A673 (cell line): Measurements from ENCODE around the gene ARHGEF1. TPM values are rescaled to one million over a fixed set of nuclear protein-coding genes. Genes with fewer than 3 reads are reported as not detected.
A peak's percentile ranks its signal among the peaks of the same experiment; 100 is the strongest.

Experiments used
- BruUV-seq: library from RNA; stranded (reverse); fragments of 400-500 nt; replicated peaks from 2 replicates; lab custom pipeline; 2021; lab: Mats Ljungman, UMichigan
- CTCF ChIA-PET: fragments of 300-600 bp; sonication (Branson Sonifier 250); formaldehyde crosslinking; loops from one replicate; lab custom pipeline; 2022; ENCODE audit warnings: antibody characterized with exemption; lab: Charles Lee
- POLR2A ChIA-PET: fragments of 300-600 bp; sonication (Branson Sonifier 250); formaldehyde crosslinking; loops from one replicate; lab custom pipeline; 2022; ENCODE audit warnings: antibody characterized with exemption; ENCODE audit not compliant: low non-redundant PET; lab: Charles Lee
- DNase-seq: peaks from one replicate; pipeline ENCODE4 v3.0.0-alpha.2; 2015; ENCODE audit warnings: low spot score
- H3K27ac ChIP-seq: fragments of 200-600 bp; sonication (generic); 2 replicates; pipeline ENCODE4 v1.5.1; 2016; ENCODE audit warnings: mixed run types, low read depth, mild to moderate bottlenecking, mixed read lengths, antibody characterized with exemption, low read length; ENCODE audit not compliant: poor library complexity, severe bottlenecking
- H3K27me3 ChIP-seq: fragments of 200-600 bp; sonication (generic); replicated peaks from 2 replicates; pipeline ENCODE4 v1.6.1; 2017; ENCODE audit warnings: mixed run types, low read depth, mild to moderate bottlenecking, mixed read lengths, antibody characterized with exemption, low read length; ENCODE audit not compliant: insufficient read depth, poor library complexity
- H3K36me3 ChIP-seq: fragments of 200-600 bp; sonication (generic); 2 replicates; pipeline ENCODE4 v1.6.1; 2016; ENCODE audit warnings: mixed run types, mild to moderate bottlenecking, mixed read lengths, antibody characterized with exemption, low read length; ENCODE audit not compliant: insufficient read depth, poor library complexity, severe bottlenecking
- H3K4me1 ChIP-seq: fragments of 200-600 bp; sonication (generic); 2 replicates; pipeline ENCODE4 v1.6.1; 2017; ENCODE audit warnings: mixed run types, mild to moderate bottlenecking, mixed read lengths, antibody characterized with exemption, low read length; ENCODE audit not compliant: insufficient read depth, poor library complexity, severe bottlenecking
- H3K4me3 ChIP-seq: fragments of 200-600 bp; sonication (generic); 2 replicates; pipeline ENCODE4 v1.5.1; 2016; ENCODE audit warnings: low read depth, mixed run types, mild to moderate bottlenecking, mixed read lengths, low read length; ENCODE audit not compliant: poor library complexity, severe bottlenecking
- H3K9me3 ChIP-seq: fragments of 200-600 bp; sonication (generic); 2 replicates; pipeline ENCODE4 v1.6.1; 2016; ENCODE audit warnings: mixed run types, low read depth, mild to moderate bottlenecking, mixed read lengths, antibody characterized with exemption, low read length; ENCODE audit not compliant: poor library complexity, severe bottlenecking
- EZH2 ChIP-seq: fragments of 200-600 bp; sonication (generic); IDR thresholded peaks from 2 replicates; pipeline ENCODE4 v1.6.1; 2017; ENCODE audit warnings: borderline replicate concordance, low read depth, mild to moderate bottlenecking, mixed read lengths, antibody characterized with exemption, low read length; ENCODE audit not compliant: poor library complexity, severe bottlenecking
- intact Hi-C: fragments of 100-400 bp; cut with micrococcal nuclease; formaldehyde crosslinking; loops from one replicate; pipeline ENCODE4 v1.10.0; 2022; ENCODE audit not compliant: unreplicated experiment
- total RNA-seq: library from RNA; stranded (reverse); gene quantifications from 2 replicates; pipeline ENCODE4 v1.2.3, GENCODE V29; 2021
- TF ChIP-seq, protein P1 (sequence below): fragments of 300-800, 200-600 bp; sonication (generic); conservative IDR thresholded peaks from 2 replicates; pipeline ENCODE4 v1.5.1; 2017; ENCODE audit warnings: low read depth, mild to moderate bottlenecking, antibody characterized with exemption, low read length, moderate library complexity, mixed read lengths

ARHGEF1 gene
- total RNA-seq, 1 experiment from 2014 or later: 164 TPM

- POLR2A ChIA-PET: no interaction called here
- DNase-seq: no peak
- TSS peak; percentile 38 for BruUV-seq
- Histone ChIP-seq H3K4me1 (no peaks in the 10 kb centered on the region), H3K36me3 (peaks cover 43% of the 10 kb centered on the region), H3K9me3 (no peaks in the 10 kb centered on the region), H3K4me3 (no peak overlapping the region), H3K27ac (no peak overlapping the region), H3K27me3 (peaks cover 6% of the 10 kb centered on the region)
- CTCF ChIA-PET: no interaction called here
- TF ChIP-seq, protein P1, sequence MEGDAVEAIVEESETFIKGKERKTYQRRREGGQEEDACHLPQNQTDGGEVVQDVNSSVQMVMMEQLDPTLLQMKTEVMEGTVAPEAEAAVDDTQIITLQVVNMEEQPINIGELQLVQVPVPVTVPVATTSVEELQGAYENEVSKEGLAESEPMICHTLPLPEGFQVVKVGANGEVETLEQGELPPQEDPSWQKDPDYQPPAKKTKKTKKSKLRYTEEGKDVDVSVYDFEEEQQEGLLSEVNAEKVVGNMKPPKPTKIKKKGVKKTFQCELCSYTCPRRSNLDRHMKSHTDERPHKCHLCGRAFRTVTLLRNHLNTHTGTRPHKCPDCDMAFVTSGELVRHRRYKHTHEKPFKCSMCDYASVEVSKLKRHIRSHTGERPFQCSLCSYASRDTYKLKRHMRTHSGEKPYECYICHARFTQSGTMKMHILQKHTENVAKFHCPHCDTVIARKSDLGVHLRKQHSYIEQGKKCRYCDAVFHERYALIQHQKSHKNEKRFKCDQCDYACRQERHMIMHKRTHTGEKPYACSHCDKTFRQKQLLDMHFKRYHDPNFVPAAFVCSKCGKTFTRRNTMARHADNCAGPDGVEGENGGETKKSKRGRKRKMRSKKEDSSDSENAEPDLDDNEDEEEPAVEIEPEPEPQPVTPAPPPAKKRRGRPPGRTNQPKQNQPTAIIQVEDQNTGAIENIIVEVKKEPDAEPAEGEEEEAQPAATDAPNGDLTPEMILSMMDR: no peak
- TF ChIP-seq EZH2: no peak
- intact Hi-C loops: no loop called here
Observed at GRCh38 chr19:41906916-41907680, 24.1 kb downstream of the ARHGEF1 start.

GRCh38 chr19:41907994-41908615, 25.1 kb downstream of the ARHGEF1 start:
- BruUV-seq: no TSS peak
- no peak for DNase-seq
- Histone ChIP-seq H3K27me3 (peaks cover 15% of the 10 kb centered on the region), H3K4me1 (no peaks in the 10 kb centered on the region), H3K36me3 (peaks cover 35% of the 10 kb centered on the region), H3K9me3 (no peaks in the 10 kb centered on the region), H3K27ac (no peak overlapping the region), H3K4me3 (no peak overlapping the region)
- TF ChIP-seq, protein P1: no peak
- TF ChIP-seq EZH2: no peak
- ChIA-PET POLR2A (no interaction called here), CTCF (interaction anchor here (0.7 kb wide), 1 partner anchor 14 kb away, joined by 3 read pairs; no protein-coding TSS in a partner anchor)
- intact Hi-C loops: no loop called here

- no peak for DNase-seq
- Histone ChIP-seq H3K27ac (no peak overlapping the region), H3K36me3 (peaks cover 27% of the 10 kb centered on the region), H3K4me1 (no peaks in the 10 kb centered on the region), H3K9me3 (no peaks in the 10 kb centered on the region), H3K4me3 (no peak overlapping the region), H3K27me3 (peaks cover 22% of the 10 kb centered on the region)
- POLR2A ChIA-PET: no interaction called here
- CTCF ChIA-PET: interaction anchor here (0.7 kb wide), 1 partner anchor 14 kb away, joined by 3 read pairs; no protein-coding TSS in a partner anchor
- intact Hi-C loops: no loop called here
- no TSS peak for BruUV-seq
- TF ChIP-seq, protein P1: no peak
- TF ChIP-seq EZH2: no peak
Observed at GRCh38 chr19:41908724-41909464, 25.9 kb downstream of the ARHGEF1 start.
